ENCODE results near the gene PIGT. TPM values are rescaled to one million over a fixed set of nuclear protein-coding genes. Genes with fewer than 3 reads are reported as not detected.
A peak's percentile ranks its signal among the peaks of the same experiment; 100 is the strongest.

Gene PIGT
- total and polyA plus RNA-seq, 2 of the 13 experiments (the other 11 are each of a cell fraction or from before 2014, with no cell fraction given), result 65.9 to 74.1 TPM

- TF ChIP-seq CSRNP2 (CRISPR knock-in tag; conservative IDR thresholded peaks at IDR 0.05; ENCODE audit: low read depth) (no peak), SP140L (CRISPR knock-in tag; IDR thresholded peaks at IDR 0.05; ENCODE audit: borderline replicate concordance) (0 out of 2 replicates have a peak, but pooled peaks have one; percentile 72), GLMP (CRISPR knock-in tag; IDR thresholded peaks at IDR 0.05; ENCODE audit: borderline replicate concordance) (no peak), NR2C2 (CRISPR knock-in tag; IDR thresholded peaks at IDR 0.05; ENCODE audit: borderline replicate concordance) (peak; percentile 48; the same call in 1 of the 2 replicates), HOXA3 (CRISPR knock-in tag; IDR thresholded peaks at IDR 0.05) (0 out of 2 replicates have a peak, but pooled peaks have one; percentile 54), TARDBP (CRISPR knock-in tag; IDR thresholded peaks at IDR 0.05) (peak; percentile 90), SMAD9 (CRISPR knock-in tag; IDR thresholded peaks at IDR 0.05) (peak; percentile 89; the same call in 1 of the 2 replicates), RXRB (CRISPR knock-in tag; IDR thresholded peaks at IDR 0.05; ENCODE audit: borderline replicate concordance) (peak; percentile 49; the same call in 1 of the 2 replicates), ZNF792 (CRISPR knock-in tag; IDR thresholded peaks at IDR 0.05) (0 out of 2 replicates have a peak, but pooled peaks have one; percentile 43), ZNF556 (CRISPR knock-in tag; IDR thresholded peaks at IDR 0.05; ENCODE audit: borderline replicate concordance) (peak; percentile 92), NBN (conservative IDR thresholded peaks at IDR 0.05) (no peak), ZNF816 (CRISPR knock-in tag; IDR thresholded peaks at IDR 0.05; ENCODE audit: borderline replicate concordance) (no peak), ZSCAN12 (CRISPR knock-in tag; IDR thresholded peaks at IDR 0.05) (no peak), MLLT10 (CRISPR knock-in tag; IDR thresholded peaks at IDR 0.05) (no peak), ZNF563 (CRISPR knock-in tag; IDR thresholded peaks at IDR 0.05) (no peak), ZNF205 (CRISPR knock-in tag; IDR thresholded peaks at IDR 0.05) (peak; percentile 93), ZNF234 (CRISPR knock-in tag; conservative IDR thresholded peaks at IDR 0.05) (no peak), NKX3-1 (CRISPR knock-in tag; IDR thresholded peaks at IDR 0.05) (no peak), NR3C1 (CRISPR knock-in tag; IDR thresholded peaks at IDR 0.05) (no peak), KDM5B (CRISPR knock-in tag; IDR thresholded peaks at IDR 0.05; ENCODE audit: borderline replicate concordance) (peak; percentile 93), PHF20 (CRISPR knock-in tag; IDR thresholded peaks at IDR 0.05) (no peak), AKAP8 (CRISPR knock-in tag; IDR thresholded peaks at IDR 0.05) (no peak), KMT2A (CRISPR knock-in tag; IDR thresholded peaks at IDR 0.05) (peak; percentile 97), JUN (CRISPR knock-in tag; IDR thresholded peaks at IDR 0.05) (0 out of 2 replicates have a peak, but pooled peaks have one; percentile 50), ZNF543 (CRISPR knock-in tag; IDR thresholded peaks at IDR 0.05) (peak; percentile 86; the same call in 1 of the 2 replicates), BRF2 (CRISPR knock-in tag; IDR thresholded peaks at IDR 0.05) (no peak), SRSF9 (IDR thresholded peaks at IDR 0.05; ENCODE audit: borderline replicate concordance, insufficient read depth, low read depth, low read length, poor library complexity, severe bottlenecking) (no peak)
Observed at GRCh38 chr20:45436732-45437485, 21.0 kb downstream of the PIGT start (continued).

All from HepG2 (cell line).